K562 (cell line): ENCODE results near the gene ACAT2. TPM values are rescaled to one million over a fixed set of nuclear protein-coding genes. Genes with fewer than 3 reads are reported as not detected.

Source experiments
- ATF7 ChIP-seq: fragments of 450-650 bp; IDR thresholded peaks from 2 replicates; pipeline ENCODE4 v1.7.1; 2014; ENCODE audit warnings: mild to moderate bottlenecking, moderate library complexity
- CTBP1 ChIP-seq: fragments of 450-650 bp; IDR thresholded peaks from 2 replicates; pipeline ENCODE4 v1.6.1; 2016; ENCODE audit warnings: borderline replicate concordance
- HMG20A ChIP-seq: fragments of 450-650 bp; formaldehyde crosslinking; conservative IDR thresholded peaks from 2 replicates; pipeline ENCODE4 v1.4.0; 2020; ENCODE audit warnings: mild to moderate bottlenecking, mixed read lengths
- IRF2 ChIP-seq: sonication (generic); formaldehyde crosslinking; IDR thresholded peaks from 2 replicates; pipeline ENCODE4 v1.8.1; 2022; ENCODE audit warnings: mild to moderate bottlenecking, missing genetic modification reagents
- KLF6 ChIP-seq: fragments of 250-450 bp; sonication (Bioruptor Pico); IDR thresholded peaks from 2 replicates; pipeline ENCODE4 v1.4.0; 2020; ENCODE audit warnings: mild to moderate bottlenecking, moderate library complexity, borderline replicate concordance
- MXI1 ChIP-seq: IDR thresholded peaks from 2 replicates; pipeline ENCODE4 v1.6.1; 2011; ENCODE audit warnings: low read depth, mild to moderate bottlenecking, improper control_type of control experiment, low read length
- POU5F1 ChIP-seq: fragments of 150-350 bp; IDR thresholded peaks from 2 replicates; pipeline ENCODE4 v1.6.1; 2014; ENCODE audit warnings: borderline replicate concordance, low read length, low read depth, mild to moderate bottlenecking; ENCODE audit not compliant: partially characterized antibody
- RB1 ChIP-seq: fragments of 450-650 bp; IDR thresholded peaks from 2 replicates; pipeline ENCODE4 v1.6.1; 2017; ENCODE audit warnings: low read depth, mild to moderate bottlenecking
- RBM34 ChIP-seq: fragments of 200-400 bp; formaldehyde crosslinking; IDR thresholded peaks from 2 replicates; pipeline ENCODE4 v1.6.1; 2018; ENCODE audit warnings: low read length, borderline replicate concordance; ENCODE audit not compliant: insufficient read depth
- TAL1 ChIP-seq: fragments of 450-650 bp; IDR thresholded peaks from 2 replicates; pipeline ENCODE4 v1.6.1; 2016; ENCODE audit warnings: mild to moderate bottlenecking
- ZBTB8A ChIP-seq: fragments of 450-650 bp; IDR thresholded peaks from 2 replicates; pipeline ENCODE4 v1.6.1; 2018; ENCODE audit warnings: mild to moderate bottlenecking, moderate library complexity; ENCODE audit not compliant: partially characterized antibody
- ZNF24 ChIP-seq: fragments of 450-650 bp; IDR thresholded peaks from 2 replicates; pipeline ENCODE4 v1.6.1; 2016
- ZNF263 ChIP-seq: sonication (generic); formaldehyde crosslinking; IDR thresholded peaks from 2 replicates; pipeline ENCODE4 v1.8.0; 2022; ENCODE audit warnings: mild to moderate bottlenecking, missing genetic modification reagents, borderline replicate concordance
- ZNF311 ChIP-seq: fragments of 250-450 bp; sonication (Bioruptor Pico); IDR thresholded peaks from 2 replicates; pipeline ENCODE4 v1.4.0; 2020; ENCODE audit warnings: mild to moderate bottlenecking, moderate library complexity
- ZNF717 ChIP-seq: fragments of 250-450 bp; sonication (Bioruptor Pico); IDR thresholded peaks from 2 replicates; pipeline ENCODE4 v1.5.0; 2021
- ZNF778 ChIP-seq: fragments of 450-650 bp; formaldehyde crosslinking; IDR thresholded peaks from 2 replicates; pipeline ENCODE4 v1.4.0; 2020; ENCODE audit warnings: mild to moderate bottlenecking, moderate library complexity
- polyA plus RNA-seq, 8 experiments: library from polyadenylated mRNA; depleted of rRNA in 4 of 8; stranded (reverse) in 5 of 8; unstranded in 3 of 8; fragments of >200 nt; fragmentation: Nextera tagmentation in 2 of 8; fragmentation: Illumina TruSeq in 1 of 8; extraction: Ambion mirVana in 2 of 8; extraction: Trizol in 1 of 8; gene quantifications; 2 replicates each; pipeline versions ENCODE4 v1.2.1 to v1.2.3, GENCODE V29; 2011 to 2014; ENCODE audit warnings: inconsistent platforms in 1 of 8, missing spikeins in 1 of 8
- total RNA-seq, 7 experiments: library from RNA; depleted of rRNA in 6 of 7; stranded (reverse); fragments of >200 nt in 6 of 7; fragmentation: Illumina TruSeq in 2 of 7; extraction: Trizol in 2 of 7; gene quantifications; 2 replicates each; pipeline versions ENCODE4 v1.2.1 to v1.2.3, GENCODE V29; 2011 to 2021; ENCODE audit warnings: low replicate concordance in 1 of 7
- TF ChIP-seq, protein P1 (sequence below): fragments of 250-450 bp; sonication (Bioruptor Pico); IDR thresholded peaks from 2 replicates; pipeline ENCODE4 v1.4.0; 2020; ENCODE audit warnings: mild to moderate bottlenecking, moderate library complexity, borderline replicate concordance
- TF ChIP-seq, protein P2 (sequence below): conservative IDR thresholded peaks from 2 replicates; pipeline ENCODE4 v1.6.1; 2011; ENCODE audit warnings: low read depth, mild to moderate bottlenecking, low read length; ENCODE audit not compliant: control insufficient read depth
- TF ChIP-seq, protein P3 (sequence below): fragments of 250-450 bp; sonication (Bioruptor Pico); IDR thresholded peaks from 2 replicates; pipeline ENCODE4 v1.4.0; 2020; ENCODE audit warnings: borderline replicate concordance
- TF ChIP-seq, protein P4 (sequence below): sonication (generic); formaldehyde crosslinking; IDR thresholded peaks from 2 replicates; pipeline ENCODE4 v1.8.0; 2023; ENCODE audit warnings: mild to moderate bottlenecking, missing genetic modification reagents
- TF ChIP-seq, protein P5 (sequence below): fragments of 250-450 bp; sonication (Bioruptor Pico); IDR thresholded peaks from 2 replicates; pipeline ENCODE4 v1.5.0; 2021

Gene ACAT2
- total and polyA plus RNA-seq, 9 of the 15 experiments (the other 6 are each of a cell fraction or from before 2014, with no cell fraction given): 63.0 to 309 (median 144) TPM

DNA sequence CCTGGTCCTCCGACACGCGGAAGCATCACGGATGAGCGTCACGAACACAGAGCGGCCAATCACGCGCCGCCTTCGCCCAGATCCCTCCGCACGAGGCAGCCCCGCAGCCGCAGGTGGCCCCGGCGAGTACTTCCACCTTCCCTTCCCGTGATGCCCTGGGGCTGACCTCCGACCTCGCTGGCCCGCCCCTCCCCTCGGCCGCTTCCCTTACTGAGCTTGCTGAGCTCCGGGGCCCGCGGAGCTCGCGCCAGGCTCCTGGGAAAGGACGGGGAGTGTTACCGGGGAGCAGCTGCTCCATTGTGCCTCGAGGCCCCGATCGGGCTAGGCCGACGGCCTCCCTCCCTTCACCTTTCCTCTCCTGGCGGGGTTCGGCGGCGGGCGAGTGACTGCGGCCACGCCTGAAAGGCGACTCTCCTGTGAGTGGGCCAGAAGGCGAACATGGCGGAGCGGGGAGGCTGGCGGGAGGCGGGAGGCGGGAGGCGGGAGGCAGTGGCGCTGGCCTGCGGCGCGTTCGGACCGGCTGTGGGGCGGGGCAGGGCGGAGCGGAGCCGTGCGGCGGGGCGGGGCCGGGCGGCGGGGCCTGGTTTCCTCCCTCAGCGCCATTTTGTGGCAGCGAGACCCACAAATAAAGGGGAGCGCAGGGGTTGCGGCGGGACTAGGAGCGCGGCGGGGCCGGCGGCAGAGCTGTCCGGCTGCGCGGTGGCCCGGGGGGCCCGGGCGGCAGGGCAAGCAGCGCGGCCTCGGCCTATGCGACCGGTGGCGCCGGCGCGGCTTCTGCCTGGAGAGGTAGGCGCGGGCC is 34.7 kb upstream of the ACAT2 start, which contains the start of gene WTAP (continued):
- TF ChIP-seq, protein P1, sequence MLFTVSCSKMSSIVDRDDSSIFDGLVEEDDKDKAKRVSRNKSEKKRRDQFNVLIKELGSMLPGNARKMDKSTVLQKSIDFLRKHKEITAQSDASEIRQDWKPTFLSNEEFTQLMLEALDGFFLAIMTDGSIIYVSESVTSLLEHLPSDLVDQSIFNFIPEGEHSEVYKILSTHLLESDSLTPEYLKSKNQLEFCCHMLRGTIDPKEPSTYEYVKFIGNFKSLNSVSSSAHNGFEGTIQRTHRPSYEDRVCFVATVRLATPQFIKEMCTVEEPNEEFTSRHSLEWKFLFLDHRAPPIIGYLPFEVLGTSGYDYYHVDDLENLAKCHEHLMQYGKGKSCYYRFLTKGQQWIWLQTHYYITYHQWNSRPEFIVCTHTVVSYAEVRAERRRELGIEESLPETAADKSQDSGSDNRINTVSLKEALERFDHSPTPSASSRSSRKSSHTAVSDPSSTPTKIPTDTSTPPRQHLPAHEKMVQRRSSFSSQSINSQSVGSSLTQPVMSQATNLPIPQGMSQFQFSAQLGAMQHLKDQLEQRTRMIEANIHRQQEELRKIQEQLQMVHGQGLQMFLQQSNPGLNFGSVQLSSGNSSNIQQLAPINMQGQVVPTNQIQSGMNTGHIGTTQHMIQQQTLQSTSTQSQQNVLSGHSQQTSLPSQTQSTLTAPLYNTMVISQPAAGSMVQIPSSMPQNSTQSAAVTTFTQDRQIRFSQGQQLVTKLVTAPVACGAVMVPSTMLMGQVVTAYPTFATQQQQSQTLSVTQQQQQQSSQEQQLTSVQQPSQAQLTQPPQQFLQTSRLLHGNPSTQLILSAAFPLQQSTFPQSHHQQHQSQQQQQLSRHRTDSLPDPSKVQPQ (CRISPR knock-in tag): peak; percentile 79; the same call in 1 of the 2 replicates
- peak; percentile 54; the same call in 1 of the 2 replicates for TF ChIP-seq MXI1
- no peak for TF ChIP-seq POU5F1
- no peak for TF ChIP-seq HMG20A
- no peak for TF ChIP-seq RBM34
- TF ChIP-seq ZNF311: no peak
- peak; percentile 60; the same call in 1 of the 2 replicates for TF ChIP-seq KLF6
- TF ChIP-seq ZNF717 (CRISPR knock-in tag): no peak
- peak; percentile 87 for TF ChIP-seq ATF7
- peak; percentile 98 for TF ChIP-seq CTBP1
- no peak for TF ChIP-seq TAL1
- no peak for TF ChIP-seq IRF2
- TF ChIP-seq, protein P2, sequence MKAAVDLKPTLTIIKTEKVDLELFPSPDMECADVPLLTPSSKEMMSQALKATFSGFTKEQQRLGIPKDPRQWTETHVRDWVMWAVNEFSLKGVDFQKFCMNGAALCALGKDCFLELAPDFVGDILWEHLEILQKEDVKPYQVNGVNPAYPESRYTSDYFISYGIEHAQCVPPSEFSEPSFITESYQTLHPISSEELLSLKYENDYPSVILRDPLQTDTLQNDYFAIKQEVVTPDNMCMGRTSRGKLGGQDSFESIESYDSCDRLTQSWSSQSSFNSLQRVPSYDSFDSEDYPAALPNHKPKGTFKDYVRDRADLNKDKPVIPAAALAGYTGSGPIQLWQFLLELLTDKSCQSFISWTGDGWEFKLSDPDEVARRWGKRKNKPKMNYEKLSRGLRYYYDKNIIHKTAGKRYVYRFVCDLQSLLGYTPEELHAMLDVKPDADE: peak; percentile 17
- no peak for TF ChIP-seq ZBTB8A
- TF ChIP-seq RB1: peak; percentile 70
- TF ChIP-seq ZNF263 (CRISPR knock-in tag): peak; percentile 38; the same call in 1 of the 2 replicates
- TF ChIP-seq, protein P3, sequence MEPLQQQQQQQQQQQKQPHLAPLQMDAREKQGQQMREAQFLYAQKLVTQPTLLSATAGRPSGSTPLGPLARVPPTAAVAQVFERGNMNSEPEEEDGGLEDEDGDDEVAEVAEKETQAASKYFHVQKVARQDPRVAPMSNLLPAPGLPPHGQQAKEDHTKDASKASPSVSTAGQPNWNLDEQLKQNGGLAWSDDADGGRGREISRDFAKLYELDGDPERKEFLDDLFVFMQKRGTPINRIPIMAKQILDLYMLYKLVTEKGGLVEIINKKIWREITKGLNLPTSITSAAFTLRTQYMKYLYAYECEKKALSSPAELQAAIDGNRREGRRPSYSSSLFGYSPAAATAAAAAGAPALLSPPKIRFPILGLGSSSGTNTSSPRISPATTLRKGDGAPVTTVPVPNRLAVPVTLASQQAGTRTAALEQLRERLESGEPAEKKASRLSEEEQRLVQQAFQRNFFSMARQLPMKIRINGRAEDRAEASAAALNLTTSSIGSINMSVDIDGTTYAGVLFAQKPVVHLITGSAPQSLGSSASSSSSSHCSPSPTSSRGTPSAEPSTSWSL (CRISPR knock-in tag): no peak; the same call in 1 of the 2 replicates
- TF ChIP-seq, protein P4, sequence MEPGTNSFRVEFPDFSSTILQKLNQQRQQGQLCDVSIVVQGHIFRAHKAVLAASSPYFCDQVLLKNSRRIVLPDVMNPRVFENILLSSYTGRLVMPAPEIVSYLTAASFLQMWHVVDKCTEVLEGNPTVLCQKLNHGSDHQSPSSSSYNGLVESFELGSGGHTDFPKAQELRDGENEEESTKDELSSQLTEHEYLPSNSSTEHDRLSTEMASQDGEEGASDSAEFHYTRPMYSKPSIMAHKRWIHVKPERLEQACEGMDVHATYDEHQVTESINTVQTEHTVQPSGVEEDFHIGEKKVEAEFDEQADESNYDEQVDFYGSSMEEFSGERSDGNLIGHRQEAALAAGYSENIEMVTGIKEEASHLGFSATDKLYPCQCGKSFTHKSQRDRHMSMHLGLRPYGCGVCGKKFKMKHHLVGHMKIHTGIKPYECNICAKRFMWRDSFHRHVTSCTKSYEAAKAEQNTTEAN (CRISPR knock-in tag): peak; percentile 95
- TF ChIP-seq, protein P5, sequence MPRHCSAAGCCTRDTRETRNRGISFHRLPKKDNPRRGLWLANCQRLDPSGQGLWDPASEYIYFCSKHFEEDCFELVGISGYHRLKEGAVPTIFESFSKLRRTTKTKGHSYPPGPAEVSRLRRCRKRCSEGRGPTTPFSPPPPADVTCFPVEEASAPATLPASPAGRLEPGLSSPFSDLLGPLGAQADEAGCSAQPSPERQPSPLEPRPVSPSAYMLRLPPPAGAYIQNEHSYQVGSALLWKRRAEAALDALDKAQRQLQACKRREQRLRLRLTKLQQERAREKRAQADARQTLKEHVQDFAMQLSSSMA (CRISPR knock-in tag): no peak
- TF ChIP-seq ZNF778 (CRISPR knock-in tag): no peak
- TF ChIP-seq ZNF24: no peak; the same call in 1 of the 2 replicates
